ENCODE results near the gene B4GAT1. TPM values are rescaled to one million over a fixed set of nuclear protein-coding genes. Genes with fewer than 3 reads are reported as not detected.
A peak's percentile ranks its signal among the peaks of the same experiment; 100 is the strongest.
"Not testable (repeated sequence)": the region's sequence is repeated elsewhere in the genome, so short reads cannot be mapped to it uniquely, and the experiment has no call there.

The B4GAT1 gene
- polyA plus RNA-seq, 2 donors, result 4.9 to 7.0 TPM

DNA sequence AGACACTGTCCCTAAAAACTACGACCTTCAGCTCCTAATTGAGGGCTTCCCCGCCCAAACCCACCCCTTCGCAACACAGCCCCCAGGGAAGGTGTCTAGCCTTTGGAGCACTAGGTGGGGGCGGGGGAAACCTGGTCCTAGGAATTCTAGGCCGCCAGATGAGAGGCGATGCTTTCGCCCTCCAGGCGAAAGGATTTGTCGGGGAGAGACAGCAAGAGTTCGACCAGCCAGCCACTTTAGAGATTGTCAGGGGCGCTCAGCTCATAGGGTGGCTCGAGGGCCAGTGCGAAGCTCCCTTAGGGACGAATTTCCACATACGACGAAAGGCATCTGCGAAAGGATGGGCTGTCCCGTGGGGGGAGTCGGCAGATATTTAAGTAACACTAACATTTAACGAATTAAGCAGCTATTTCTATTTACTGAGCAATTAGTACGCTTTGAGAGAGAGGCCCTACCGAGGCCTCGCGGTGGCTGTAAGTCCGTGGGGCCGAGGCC lies 35.9 kb downstream of the B4GAT1 start:
- H3K36me3 ChIP-seq (ENCODE audit: control insufficient read depth in 2 of 2, insufficient read depth in 2 of 2, low read length in 1 of 2), result no peaks in the 10 kb centered on the region
- no peaks in the 10 kb centered on the region for H3K9me3 ChIP-seq (ENCODE audit: control insufficient read depth in 2 of 2, insufficient read depth in 1 of 2, low read depth in 1 of 2, low read length in 1 of 2)
- peak overlapping the region in 1 of 2 donors; percentile 96 for H3K27ac ChIP-seq (ENCODE audit: low read depth in 2 of 2, low read length in 1 of 2)
- H3K4me1 ChIP-seq (ENCODE audit: control insufficient read depth in 2 of 2, insufficient read depth in 2 of 2, low read length in 1 of 2), result peaks cover 5 to 15% of the 10 kb centered on the region in 2 donors
- 27 to 30% methylated on average over 26 of the region's 26 CpGs for WGBS, 2 donors
- H3K4me3 ChIP-seq (ENCODE audit: low read depth in 1 of 2, low read length in 2 of 2), result peak overlapping the region; percentile 42 to 48
- no peaks in the 10 kb centered on the region for H3K27me3 ChIP-seq (ENCODE audit: control insufficient read depth in 1 of 2, insufficient read depth in 2 of 2, low read length in 2 of 2)

DNA sequence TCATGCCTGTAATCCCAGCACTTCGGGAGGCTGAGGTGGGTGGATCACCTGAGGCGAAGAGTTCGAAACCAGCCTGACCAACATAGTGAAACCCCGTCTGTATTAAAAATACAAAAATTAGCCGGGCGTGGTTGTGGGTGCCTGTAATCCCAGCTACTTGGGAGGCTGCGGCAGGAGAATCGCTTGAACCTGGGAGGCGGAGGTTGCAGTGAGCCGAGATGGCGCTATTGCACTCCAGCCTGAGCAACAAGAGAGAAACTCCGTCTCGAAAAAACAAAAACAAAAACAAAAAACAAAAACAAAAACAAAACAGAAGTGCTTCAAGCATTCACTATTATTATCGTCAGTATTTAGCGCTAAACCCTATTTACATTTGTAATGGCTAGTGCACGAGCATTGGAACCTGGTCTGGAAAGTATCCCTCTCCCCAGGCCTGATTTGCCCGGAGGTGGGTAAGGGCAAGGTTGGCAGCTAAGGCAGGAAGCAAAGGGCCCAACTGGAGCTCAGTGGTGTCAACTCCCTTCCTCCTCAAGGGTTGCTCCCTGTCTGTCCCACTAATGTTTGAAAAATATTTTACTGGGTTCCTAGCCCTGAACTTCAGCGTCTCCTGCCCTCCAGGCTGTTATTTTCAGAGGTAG lies 36.5 kb downstream of the B4GAT1 start:
- not testable (repeated sequence) for H3K36me3 ChIP-seq (ENCODE audit: control insufficient read depth in 2 of 2, insufficient read depth in 2 of 2, low read length in 1 of 2); H3K4me1 ChIP-seq (ENCODE audit: control insufficient read depth in 2 of 2, insufficient read depth in 2 of 2, low read length in 1 of 2); H3K4me3 ChIP-seq (ENCODE audit: low read depth in 1 of 2, low read length in 2 of 2); H3K27me3 ChIP-seq (ENCODE audit: control insufficient read depth in 1 of 2, insufficient read depth in 2 of 2, low read length in 2 of 2); H3K9me3 ChIP-seq (ENCODE audit: control insufficient read depth in 2 of 2, insufficient read depth in 1 of 2, low read depth in 1 of 2, low read length in 1 of 2); H3K27ac ChIP-seq (ENCODE audit: low read depth in 2 of 2, low read length in 1 of 2)
- WGBS, 2 donors, result 83 to 84% methylated on average over 18 of the region's 18 CpGs

DNA sequence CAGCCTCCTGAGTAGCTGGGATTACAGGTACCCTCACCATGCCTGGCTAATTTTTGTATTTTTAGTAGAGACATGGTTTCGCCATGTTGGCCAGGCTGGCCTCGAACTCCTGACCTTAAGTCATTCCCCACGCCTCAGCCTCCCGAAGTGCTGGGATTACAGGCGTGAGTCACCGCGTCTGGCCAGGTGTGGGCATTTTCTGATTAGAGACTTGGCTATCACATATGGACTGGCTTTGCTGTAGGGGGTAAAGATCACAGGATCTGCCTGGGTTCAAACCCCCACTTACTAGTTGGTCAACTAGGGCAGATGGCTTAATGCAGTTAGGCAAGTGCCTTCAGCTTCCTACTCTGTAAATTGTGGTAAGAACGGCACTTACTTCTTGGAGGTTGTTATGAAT lies 37.1 kb downstream of the B4GAT1 start:
- Histone ChIP-seq H3K9me3 (ENCODE audit: control insufficient read depth in 2 of 2, insufficient read depth in 1 of 2, low read depth in 1 of 2, low read length in 1 of 2) (no peaks in the 10 kb centered on the region), H3K4me3 (ENCODE audit: low read depth in 1 of 2, low read length in 2 of 2) (no peak overlapping the region), H3K27me3 (ENCODE audit: control insufficient read depth in 1 of 2, insufficient read depth in 2 of 2, low read length in 2 of 2) (no peaks in the 10 kb centered on the region), H3K27ac (ENCODE audit: low read depth in 2 of 2, low read length in 1 of 2) (no peak overlapping the region), H3K36me3 (ENCODE audit: control insufficient read depth in 2 of 2, insufficient read depth in 2 of 2, low read length in 1 of 2) (no peaks in the 10 kb centered on the region), H3K4me1 (ENCODE audit: control insufficient read depth in 2 of 2, insufficient read depth in 2 of 2, low read length in 1 of 2) (peaks cover 0 to 5% of the 10 kb centered on the region in 2 donors)
- WGBS, 2 donors, result 65 to 77% methylated on average over 8 of the region's 8 CpGs

- Histone ChIP-seq H3K27ac (ENCODE audit: low read depth in 2 of 2, low read length in 1 of 2) (no peak overlapping the region), H3K4me1 (ENCODE audit: control insufficient read depth in 2 of 2, insufficient read depth in 2 of 2, low read length in 1 of 2) (peaks cover 0 to 3% of the 10 kb centered on the region in 2 donors), H3K9me3 (ENCODE audit: control insufficient read depth in 2 of 2, insufficient read depth in 1 of 2, low read depth in 1 of 2, low read length in 1 of 2) (no peaks in the 10 kb centered on the region), H3K27me3 (ENCODE audit: control insufficient read depth in 1 of 2, insufficient read depth in 2 of 2, low read length in 2 of 2) (no peaks in the 10 kb centered on the region), H3K4me3 (ENCODE audit: low read depth in 1 of 2, low read length in 2 of 2) (no peak overlapping the region), H3K36me3 (ENCODE audit: control insufficient read depth in 2 of 2, insufficient read depth in 2 of 2, low read length in 1 of 2) (no peaks in the 10 kb centered on the region)
- 60 to 70% methylated on average over 3 of the region's 3 CpGs for WGBS, 2 donors
Measured at GRCh38 chr11:66309475-66309874, 38.0 kb downstream of the B4GAT1 start.

DNA sequence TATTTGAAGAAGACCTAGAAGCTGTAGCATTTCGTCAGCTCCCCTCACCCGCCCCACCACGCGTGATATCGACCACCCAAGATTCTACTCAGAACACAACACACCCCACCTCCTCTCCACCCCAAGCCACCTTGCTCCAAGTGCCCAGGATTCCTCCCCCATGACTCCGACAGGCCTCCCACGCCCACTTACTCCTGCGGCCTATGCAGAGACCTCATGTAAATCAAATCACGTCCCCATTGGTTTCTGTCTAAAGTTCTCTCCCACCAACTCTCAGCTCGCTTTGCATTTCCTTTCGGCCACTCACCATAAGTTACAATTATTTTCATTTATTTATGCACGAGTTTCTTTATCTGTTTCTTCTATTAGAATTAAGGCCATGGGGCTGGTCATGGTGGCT lies 44.8 kb downstream of the B4GAT1 start:
- 89% methylated on average over 12 of the region's 12 CpGs for WGBS, 2 donors
- no peak overlapping the region for H3K4me3 ChIP-seq (ENCODE audit: low read depth in 1 of 2, low read length in 2 of 2)
- H3K9me3 ChIP-seq (ENCODE audit: control insufficient read depth in 2 of 2, insufficient read depth in 1 of 2, low read depth in 1 of 2, low read length in 1 of 2), result no peaks in the 10 kb centered on the region
- H3K4me1 ChIP-seq (ENCODE audit: control insufficient read depth in 2 of 2, insufficient read depth in 2 of 2, low read length in 1 of 2), result no peaks in the 10 kb centered on the region
- no peaks in the 10 kb centered on the region for H3K36me3 ChIP-seq (ENCODE audit: control insufficient read depth in 2 of 2, insufficient read depth in 2 of 2, low read length in 1 of 2)
- H3K27ac ChIP-seq (ENCODE audit: low read depth in 2 of 2, low read length in 1 of 2), result no peak overlapping the region
- H3K27me3 ChIP-seq (ENCODE audit: control insufficient read depth in 1 of 2, insufficient read depth in 2 of 2, low read length in 2 of 2), result no peaks in the 10 kb centered on the region

GRCh38 chr11:66299186-66299585 lies 48.2 kb downstream of the B4GAT1 start:
- 70 to 72% methylated on average over 3 of the region's 3 CpGs for WGBS, 2 donors
- no peaks in the 10 kb centered on the region for H3K27me3 ChIP-seq (ENCODE audit: control insufficient read depth in 1 of 2, insufficient read depth in 2 of 2, low read length in 2 of 2)

DNA sequence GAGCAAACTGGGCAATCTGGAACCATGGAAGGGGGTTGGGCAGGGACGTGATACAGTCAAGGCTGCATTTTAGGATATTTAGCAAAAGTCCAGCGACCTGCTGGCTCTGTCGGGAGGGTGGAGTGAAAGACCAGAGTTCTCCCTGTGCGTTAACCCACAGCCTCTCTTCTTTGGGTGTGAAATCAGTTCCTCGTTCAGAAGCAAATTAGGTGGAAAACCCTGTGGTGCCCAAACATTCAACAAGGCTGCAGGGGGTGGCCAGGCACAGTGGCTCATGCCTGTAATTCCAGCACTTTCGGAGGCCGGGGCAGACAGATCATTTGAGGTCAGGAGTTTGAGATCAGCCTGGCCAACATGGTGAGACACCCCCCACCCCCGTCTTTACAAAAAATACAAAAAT lies 49.8 kb downstream of the B4GAT1 start:
- no peaks in the 10 kb centered on the region for H3K9me3 ChIP-seq (ENCODE audit: control insufficient read depth in 2 of 2, insufficient read depth in 1 of 2, low read depth in 1 of 2, low read length in 1 of 2)
- 56 to 57% methylated on average over 8 of the region's 8 CpGs for WGBS, 2 donors
- H3K27ac ChIP-seq (ENCODE audit: low read depth in 2 of 2, low read length in 1 of 2), result no peak overlapping the region
- H3K4me3 ChIP-seq (ENCODE audit: low read depth in 1 of 2, low read length in 2 of 2), result no peak overlapping the region
- H3K36me3 ChIP-seq (ENCODE audit: control insufficient read depth in 2 of 2, insufficient read depth in 2 of 2, low read length in 1 of 2), result no peaks in the 10 kb centered on the region
- peaks cover 0 to under 1% of the 10 kb centered on the region in 2 donors for H3K27me3 ChIP-seq (ENCODE audit: control insufficient read depth in 1 of 2, insufficient read depth in 2 of 2, low read length in 2 of 2)
- peaks cover 0 to 3% of the 10 kb centered on the region in 2 donors for H3K4me1 ChIP-seq (ENCODE audit: control insufficient read depth in 2 of 2, insufficient read depth in 2 of 2, low read length in 1 of 2)

More at GRCh38 chr11:66299186-66299585, 48.2 kb downstream of the B4GAT1 start:
- H3K9me3 ChIP-seq (ENCODE audit: control insufficient read depth in 2 of 2, insufficient read depth in 1 of 2, low read depth in 1 of 2, low read length in 1 of 2), result no peaks in the 10 kb centered on the region
- H3K4me3 ChIP-seq (ENCODE audit: low read depth in 1 of 2, low read length in 2 of 2), result no peak overlapping the region
- H3K36me3 ChIP-seq (ENCODE audit: control insufficient read depth in 2 of 2, insufficient read depth in 2 of 2, low read length in 1 of 2), result no peaks in the 10 kb centered on the region
- no peak overlapping the region for H3K27ac ChIP-seq (ENCODE audit: low read depth in 2 of 2, low read length in 1 of 2)
- H3K4me1 ChIP-seq (ENCODE audit: control insufficient read depth in 2 of 2, insufficient read depth in 2 of 2, low read length in 1 of 2), result no peaks in the 10 kb centered on the region

Other genes starting within 250 kb of the B4GAT1 start
- 10 to 100 TPM; 13.8 to 17.1 TPM for gene KLC2, start 89.9 kb downstream of the B4GAT1 start, polyA plus RNA-seq
- 100 to 1,000 TPM; 129 to 156 TPM for gene RAB1B, start 79.0 kb downstream of the B4GAT1 start, polyA plus RNA-seq
- under 1 TPM; 0.62 to 0.77 TPM for gene CNIH2, start 69.5 kb downstream of the B4GAT1 start, polyA plus RNA-seq
- 10 to 100 TPM; 51.6 to 63.1 TPM for gene YIF1A, start 58.5 kb downstream of the B4GAT1 start, polyA plus RNA-seq
- under 1 TPM; 0.01 to 0.04 TPM for gene TMEM151A, start 55.7 kb downstream of the B4GAT1 start, polyA plus RNA-seq
- 1 to 10 TPM; 1.4 to 3.3 TPM for gene CD248, start 30.6 kb downstream of the B4GAT1 start, polyA plus RNA-seq
- gene RIN1, start 11.2 kb downstream of the B4GAT1 start, polyA plus RNA-seq, result 10 to 100 TPM; 18.1 to 27.3 TPM
- 10 to 100 TPM; 44.1 to 49.9 TPM for gene BRMS1, start 2.5 kb downstream of the B4GAT1 start, polyA plus RNA-seq
- 1 to 10 TPM; 4.7 to 7.8 TPM for gene SLC29A2, start 24.1 kb upstream of the B4GAT1 start, polyA plus RNA-seq
- under 1 TPM; 0.16 to 0.31 TPM for gene NPAS4, start 73.4 kb upstream of the B4GAT1 start, polyA plus RNA-seq
- gene MRPL11, start 91.2 kb upstream of the B4GAT1 start, polyA plus RNA-seq, result 10 to 100 TPM; 27.2 to 51.1 TPM
- gene PELI3, start 119.3 kb upstream of the B4GAT1 start, polyA plus RNA-seq, result 1 to 10 TPM; 5.5 to 7.8 TPM
- gene DPP3, start 132.8 kb upstream of the B4GAT1 start, polyA plus RNA-seq, result 10 to 100 TPM; 16.3 to 29.6 TPM
- gene BBS1, start 163.0 kb upstream of the B4GAT1 start, polyA plus RNA-seq, result 10 to 100 TPM in 1 of 2 donors, 1 to 10 TPM in 1; 9.3 to 15.3 TPM
- 1 to 10 TPM; 5.9 to 6.0 TPM for gene ZDHHC24, start 198.4 kb upstream of the B4GAT1 start, polyA plus RNA-seq
- under 1 TPM; 0.02 TPM for gene ACTN3, start 199.3 kb upstream of the B4GAT1 start, polyA plus RNA-seq
- 10 to 100 TPM in 1 of 2 donors, 1 to 10 TPM in 1; 4.2 to 10.2 TPM for gene CTSF, start 221.0 kb upstream of the B4GAT1 start, polyA plus RNA-seq
- gene CCDC87, start 245.4 kb upstream of the B4GAT1 start, polyA plus RNA-seq, result under 1 TPM; 0.09 to 0.12 TPM
- gene CCS, start 245.6 kb upstream of the B4GAT1 start, polyA plus RNA-seq, result 10 to 100 TPM; 27.9 to 39.8 TPM

Measured in esophagus (tissue), 2 donors.